Coronary artery (tissue), 2 donors: ENCODE measurements around the gene MLYCD.

Source experiments
- DNase-seq: peaks from one replicate; pipeline ENCODE4 v3.0.0-alpha.2; 2017; ENCODE audit warnings: low spot score
- H3K27ac ChIP-seq, 2 donors: fragments of 200-600 bp; sonication (generic); one replicate each; pipeline ENCODE4 v1.5.1; 2016 to 2019
- H3K4me3 ChIP-seq: fragments of 200-600 bp; sonication (generic); 2 replicates; pipeline ENCODE4 v1.5.1; 2016; ENCODE audit warnings: mild to moderate bottlenecking, moderate library complexity
- TF ChIP-seq, protein P1 (sequence below): fragments of 200-600 bp; sonication (generic); IDR thresholded peaks from one replicate; pipeline ENCODE4 v1.5.1; 2019; ENCODE audit warnings: antibody characterized with exemption

MLYCD gene

DNA sequence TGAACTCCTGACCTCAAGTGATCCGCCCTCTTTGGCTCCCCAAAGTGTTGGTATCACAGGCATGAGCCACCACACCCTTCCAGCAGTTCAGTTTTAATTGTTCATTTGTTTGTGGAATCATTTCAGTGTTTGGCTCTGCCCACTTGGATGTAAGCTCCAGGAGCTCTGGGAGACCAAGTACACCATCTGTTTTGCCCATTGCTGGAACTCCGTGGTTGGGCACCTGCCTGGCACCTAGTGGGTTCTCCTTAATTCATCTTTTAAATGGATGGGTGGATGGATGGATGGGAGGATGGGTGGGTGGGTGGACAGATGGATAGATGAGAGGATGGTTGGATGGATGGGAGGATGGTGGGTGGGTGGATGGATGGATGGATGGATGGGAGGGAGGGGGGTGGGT lies 68.2 kb downstream of the MLYCD start:
- no peak for DNase-seq
- H3K4me3 ChIP-seq = no peak overlapping the region
- no peak overlapping the region for H3K27ac ChIP-seq
- TF ChIP-seq, protein P1, sequence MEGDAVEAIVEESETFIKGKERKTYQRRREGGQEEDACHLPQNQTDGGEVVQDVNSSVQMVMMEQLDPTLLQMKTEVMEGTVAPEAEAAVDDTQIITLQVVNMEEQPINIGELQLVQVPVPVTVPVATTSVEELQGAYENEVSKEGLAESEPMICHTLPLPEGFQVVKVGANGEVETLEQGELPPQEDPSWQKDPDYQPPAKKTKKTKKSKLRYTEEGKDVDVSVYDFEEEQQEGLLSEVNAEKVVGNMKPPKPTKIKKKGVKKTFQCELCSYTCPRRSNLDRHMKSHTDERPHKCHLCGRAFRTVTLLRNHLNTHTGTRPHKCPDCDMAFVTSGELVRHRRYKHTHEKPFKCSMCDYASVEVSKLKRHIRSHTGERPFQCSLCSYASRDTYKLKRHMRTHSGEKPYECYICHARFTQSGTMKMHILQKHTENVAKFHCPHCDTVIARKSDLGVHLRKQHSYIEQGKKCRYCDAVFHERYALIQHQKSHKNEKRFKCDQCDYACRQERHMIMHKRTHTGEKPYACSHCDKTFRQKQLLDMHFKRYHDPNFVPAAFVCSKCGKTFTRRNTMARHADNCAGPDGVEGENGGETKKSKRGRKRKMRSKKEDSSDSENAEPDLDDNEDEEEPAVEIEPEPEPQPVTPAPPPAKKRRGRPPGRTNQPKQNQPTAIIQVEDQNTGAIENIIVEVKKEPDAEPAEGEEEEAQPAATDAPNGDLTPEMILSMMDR = no peak

- no peak within 1 kb of the TSS for H3K27ac ChIP-seq
- DNase-seq = no peak
- TF ChIP-seq, protein P1 = peak; percentile 52
- peak within 1 kb of the TSS; percentile 72 for H3K4me3 ChIP-seq
Measured at GRCh38 chr16:83967838-83968305, 69.0 kb downstream of the MLYCD start, which contains the start of gene NECAB2. NECAB2 (plus strand) TSS chr16:83968244; CDS start chr16:83968649, 405 bp downstream.

DNA sequence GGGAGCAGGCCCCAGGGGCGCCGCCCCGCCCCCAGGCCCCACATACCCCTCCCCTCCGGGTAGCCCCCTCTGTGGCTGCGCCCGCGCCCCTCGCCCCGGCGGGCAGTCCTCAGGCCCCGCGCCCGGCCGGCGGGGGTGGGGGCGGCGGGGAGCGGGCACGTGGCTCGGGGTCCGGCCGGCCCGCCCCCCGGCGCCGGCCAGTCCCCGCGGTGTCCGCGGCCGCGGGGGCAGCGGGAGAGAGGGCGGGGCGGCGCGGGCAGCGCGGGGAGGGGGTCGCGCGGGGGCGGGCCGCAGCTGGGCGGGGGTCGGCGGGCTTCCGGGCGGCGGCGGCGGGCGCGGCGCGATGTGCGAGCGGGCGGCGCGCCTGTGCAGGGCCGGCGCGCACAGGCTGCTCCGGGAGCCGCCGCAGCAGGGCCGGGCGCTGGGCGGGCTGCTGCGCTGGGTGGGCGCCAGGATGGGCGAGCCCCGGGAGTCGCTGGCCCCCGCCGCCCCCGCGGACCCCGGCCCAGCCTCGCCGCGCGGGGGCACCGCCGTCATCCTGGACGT lies 69.5 kb downstream of the MLYCD start:
- DNase-seq = no peak
- Histone ChIP-seq H3K4me3 (peak overlapping the region; percentile 72), H3K27ac (no peak overlapping the region)
- TF ChIP-seq, protein P1 = peak; percentile 9

DNA sequence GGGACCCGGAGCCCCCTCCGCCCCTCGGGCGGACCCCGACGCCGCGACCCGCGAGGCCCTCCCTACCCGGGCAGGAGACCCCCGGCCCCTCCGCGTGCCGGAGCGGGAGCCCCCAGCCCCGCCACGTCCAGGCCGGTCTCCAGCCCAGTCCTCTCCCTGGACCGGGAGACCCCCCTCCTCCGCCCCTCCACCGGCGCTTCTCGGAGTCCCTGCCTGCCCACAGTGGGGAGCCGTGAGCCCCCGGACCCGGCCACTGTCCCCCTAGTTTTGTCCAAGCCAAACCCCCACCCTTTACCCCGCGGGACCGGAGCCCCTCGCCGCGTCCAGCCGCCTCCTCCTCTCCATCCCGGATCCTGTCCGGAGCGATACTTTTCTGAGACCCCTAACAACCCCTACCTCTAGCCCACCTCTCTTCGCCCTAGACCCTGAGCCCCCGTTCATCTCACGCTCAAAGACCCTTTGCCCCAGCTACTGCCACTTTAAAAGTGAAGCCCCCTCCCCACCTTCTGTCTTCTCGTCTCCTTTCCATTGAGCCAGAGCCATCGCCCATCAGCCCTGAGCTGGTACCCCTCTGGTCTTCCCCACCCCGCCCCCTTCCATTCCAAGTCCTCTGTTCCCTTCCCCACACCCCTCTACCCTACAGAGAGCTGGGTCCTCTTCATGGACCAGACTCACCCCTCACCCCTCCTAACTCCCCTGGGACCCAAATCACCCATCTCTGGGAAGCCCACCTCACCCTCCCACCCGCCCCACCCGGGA lies 70.2 kb downstream of the MLYCD start:
- H3K27ac ChIP-seq = no peak overlapping the region
- peak overlapping the region; percentile 72 for H3K4me3 ChIP-seq
- TF ChIP-seq, protein P1 = no peak
- DNase-seq = no peak

DNA sequence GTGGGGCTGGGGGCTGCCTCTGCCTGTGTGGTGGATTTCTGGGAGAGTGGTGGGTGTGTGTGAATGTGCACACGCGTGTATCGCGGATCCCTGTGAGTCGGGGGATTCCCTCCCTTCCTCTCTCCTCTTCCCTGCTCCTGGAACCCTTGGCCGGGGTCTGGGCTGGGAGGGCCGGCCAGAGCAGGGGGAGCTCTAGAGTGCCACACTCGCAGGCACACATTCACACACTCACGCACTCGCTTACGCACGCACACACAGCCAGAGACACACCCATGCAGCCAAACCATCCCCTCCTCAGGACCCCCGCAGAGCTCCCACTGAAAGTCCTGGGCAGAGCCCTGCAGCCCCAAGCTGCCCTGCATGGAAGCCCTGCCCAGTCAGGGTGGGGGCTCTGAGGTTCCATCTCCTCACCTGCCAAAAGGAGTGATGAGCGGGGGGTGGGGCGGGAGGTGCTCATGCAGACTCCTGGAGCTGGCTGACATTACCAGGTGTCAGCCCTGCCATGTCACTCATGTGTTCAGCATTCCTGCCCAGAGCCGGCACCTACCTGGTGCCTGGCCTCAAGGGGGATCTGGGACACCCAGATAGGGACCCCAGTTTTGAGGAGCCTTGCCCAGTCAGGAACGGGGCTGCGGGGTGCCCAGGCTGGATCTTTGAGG lies 71.0 kb downstream of the MLYCD start:
- no peak for DNase-seq
- Histone ChIP-seq H3K27ac (no peak overlapping the region), H3K4me3 (no peak overlapping the region)
- TF ChIP-seq, protein P1 = no peak

GRCh38 chr16:83970430-83970815 lies 71.5 kb downstream of the MLYCD start:
- TF ChIP-seq, protein P1 = no peak
- DNase-seq = no peak
- Histone ChIP-seq H3K27ac (no peak overlapping the region), H3K4me3 (no peak overlapping the region)
